Measurements from ENCODE around the gene ZAR1. TPM values are rescaled to one million over a fixed set of nuclear protein-coding genes. Genes with fewer than 3 reads are reported as not detected.
"Not testable (repeated sequence)": the region's sequence is repeated elsewhere in the genome, so short reads cannot be mapped to it uniquely, and the experiment has no call there.

Gene ZAR1
- not detected in 2 replicates for total RNA-seq (2014; rRNA removed; shearing (Covaris generic))

DNA sequence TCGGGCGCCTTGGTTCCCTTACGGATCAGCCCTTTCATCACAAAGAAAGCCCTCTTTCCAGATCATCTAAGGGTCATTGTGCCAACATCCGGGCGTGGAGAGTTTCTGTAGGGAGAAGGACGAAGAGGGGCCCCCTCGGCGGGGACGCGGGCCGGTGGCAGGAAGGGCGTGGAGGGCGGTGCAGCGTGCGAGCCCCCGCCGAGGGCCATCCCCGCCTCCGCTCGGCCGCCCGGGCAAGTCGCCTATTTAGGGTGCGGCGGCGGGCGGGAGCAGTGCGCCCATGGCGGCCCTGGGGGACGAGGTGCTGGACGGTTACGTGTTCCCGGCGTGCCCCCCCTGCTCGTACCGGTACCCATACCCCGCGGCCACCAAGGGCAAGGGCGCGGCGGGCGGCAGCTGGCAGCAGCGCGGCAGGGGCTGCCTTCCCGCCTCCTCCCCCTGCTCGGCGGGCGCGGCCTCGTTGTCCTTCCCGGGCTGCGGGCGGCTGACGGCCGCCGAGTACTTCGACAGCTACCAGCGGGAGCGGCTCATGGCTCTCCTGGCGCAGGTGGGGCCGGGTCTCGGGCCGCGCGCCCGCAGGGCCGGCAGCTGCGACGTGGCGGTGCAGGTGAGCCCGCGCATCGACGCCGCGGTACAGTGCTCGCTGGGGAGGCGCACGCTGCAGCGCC lies at the start of gene ZAR1:
TSS of gene ZAR1 (plus strand) at position 241 of the 668 bp plus-strand sequence. CDS start at position 281, 40 bp downstream.
- DNase-seq (ENCODE audit: low read depth) = no peak

DNA sequence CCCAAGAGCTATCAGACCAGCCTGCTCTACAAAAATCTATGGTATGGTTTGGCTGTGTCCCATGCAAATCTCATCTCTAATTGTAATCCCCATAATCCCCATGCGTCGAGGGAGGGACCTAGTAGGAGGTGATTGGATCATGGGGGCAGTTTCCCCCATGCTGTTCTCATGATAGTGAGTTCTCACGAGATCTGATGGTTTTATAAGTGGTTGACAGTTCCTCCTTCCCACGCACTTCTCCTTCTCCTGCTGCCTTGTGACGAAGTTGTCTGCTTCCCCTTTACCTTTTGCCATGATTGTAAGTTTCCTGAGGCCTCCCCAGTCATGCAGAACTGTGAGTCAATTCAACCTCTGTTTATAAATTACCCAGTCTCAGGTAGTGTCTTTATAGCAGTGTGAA lies 49.1 kb upstream of the ZAR1 start:
- DNase-seq (ENCODE audit: low read depth) = not testable (repeated sequence)

GRCh38 chr4:48445704-48446103 lies 44.3 kb upstream of the ZAR1 start:
- DNase-seq (ENCODE audit: low read depth) = no peak

DNA sequence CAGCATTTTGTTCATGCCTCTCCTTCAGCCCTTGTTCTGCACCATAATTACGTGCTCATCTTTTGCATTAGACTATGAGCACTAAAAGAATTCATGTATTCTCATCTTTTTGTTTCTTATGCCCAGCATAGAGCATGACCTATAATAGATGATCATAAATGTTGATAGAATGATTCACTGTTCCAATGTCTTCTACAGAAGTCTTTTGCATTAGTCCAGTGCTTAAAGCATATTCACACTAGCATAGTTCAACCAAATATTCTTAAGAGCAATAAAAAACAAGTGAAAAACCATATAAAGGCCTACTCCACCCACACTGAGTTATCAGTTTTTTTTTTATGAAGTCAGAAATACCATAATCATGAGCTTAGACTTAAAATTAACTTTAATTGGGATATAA lies 43.4 kb upstream of the ZAR1 start:
- no peak for DNase-seq (ENCODE audit: low read depth)

- no peak for DNase-seq (ENCODE audit: low read depth)
Observed at GRCh38 chr4:48449151-48449550, 40.9 kb upstream of the ZAR1 start.

DNA sequence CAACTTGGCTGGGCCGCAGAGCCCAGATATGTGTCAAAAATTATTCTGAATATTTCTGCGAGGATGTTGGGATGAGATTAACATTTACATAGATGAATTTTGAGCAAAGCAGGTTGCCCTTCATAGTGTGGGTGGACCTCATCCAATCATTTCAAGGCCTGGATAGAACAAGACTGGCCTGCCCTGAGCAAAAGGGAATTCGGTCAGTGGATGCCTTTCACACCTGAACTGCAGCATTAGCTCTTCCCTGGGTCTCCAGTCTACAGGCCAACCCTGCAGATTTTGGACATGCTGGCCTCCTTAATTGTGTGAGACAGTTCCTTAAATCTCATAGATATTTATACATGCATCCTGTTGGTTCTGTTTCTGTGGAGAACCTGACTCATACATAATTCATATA lies 39.3 kb upstream of the ZAR1 start:
- no peak for DNase-seq (ENCODE audit: low read depth)

GRCh38 chr4:48451656-48452055 lies 38.4 kb upstream of the ZAR1 start:
- DNase-seq (ENCODE audit: low read depth) = not testable (repeated sequence)

GRCh38 chr4:48454591-48454990 lies 35.5 kb upstream of the ZAR1 start:
- DNase-seq (ENCODE audit: low read depth) = no peak

- no peak for DNase-seq (ENCODE audit: low read depth)
Observed at GRCh38 chr4:48461000-48461399, 29.1 kb upstream of the ZAR1 start.

- no peak for DNase-seq (ENCODE audit: low read depth)
Observed at GRCh38 chr4:48462363-48462762, 27.7 kb upstream of the ZAR1 start.

DNA sequence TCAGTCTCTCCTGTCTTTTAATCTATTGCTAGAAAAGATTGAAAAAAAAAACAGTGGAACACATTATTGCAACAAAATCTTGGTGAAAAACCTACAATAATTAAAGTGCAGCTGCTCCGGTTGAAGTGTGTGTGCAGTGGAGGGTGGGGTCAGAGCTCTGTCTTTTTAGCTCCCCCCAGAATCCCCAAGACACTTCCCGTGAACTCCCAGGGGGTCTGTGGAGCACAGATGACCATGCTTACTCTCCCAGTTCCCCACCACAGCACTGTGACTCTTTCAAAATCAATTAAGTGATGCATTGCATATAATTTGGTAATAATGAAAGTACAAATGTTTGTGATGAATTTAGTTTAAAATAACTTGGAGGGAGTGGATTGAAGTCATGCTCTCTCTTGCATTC lies 22.6 kb upstream of the ZAR1 start:
- no peak for DNase-seq (ENCODE audit: low read depth)

DNA sequence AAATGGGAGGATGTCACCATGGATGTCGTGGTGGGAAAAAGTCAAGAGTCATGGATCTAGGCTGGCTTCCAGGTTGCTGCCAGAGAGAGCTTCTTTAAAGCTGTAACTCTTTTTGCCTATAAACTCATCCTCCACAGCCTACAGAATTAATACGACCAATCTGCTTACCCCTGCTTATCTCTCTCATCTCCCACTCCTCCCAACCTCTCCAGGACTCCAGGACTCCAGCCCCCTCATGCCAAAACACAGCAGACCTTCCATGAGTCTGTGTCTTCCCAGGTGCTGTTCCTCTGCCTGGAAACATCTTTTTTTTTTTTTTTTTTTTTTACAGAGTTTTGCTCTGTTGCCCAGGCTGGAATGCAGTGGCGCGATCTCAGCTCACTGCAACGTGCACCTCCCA lies 22.2 kb upstream of the ZAR1 start:
- no peak for DNase-seq (ENCODE audit: low read depth)

- no peak for DNase-seq (ENCODE audit: low read depth)
Observed at GRCh38 chr4:48470137-48470536, 19.9 kb upstream of the ZAR1 start.

GRCh38 chr4:48470570-48470969 lies 19.5 kb upstream of the ZAR1 start:
- DNase-seq (ENCODE audit: low read depth) = peak; percentile 30

DNA sequence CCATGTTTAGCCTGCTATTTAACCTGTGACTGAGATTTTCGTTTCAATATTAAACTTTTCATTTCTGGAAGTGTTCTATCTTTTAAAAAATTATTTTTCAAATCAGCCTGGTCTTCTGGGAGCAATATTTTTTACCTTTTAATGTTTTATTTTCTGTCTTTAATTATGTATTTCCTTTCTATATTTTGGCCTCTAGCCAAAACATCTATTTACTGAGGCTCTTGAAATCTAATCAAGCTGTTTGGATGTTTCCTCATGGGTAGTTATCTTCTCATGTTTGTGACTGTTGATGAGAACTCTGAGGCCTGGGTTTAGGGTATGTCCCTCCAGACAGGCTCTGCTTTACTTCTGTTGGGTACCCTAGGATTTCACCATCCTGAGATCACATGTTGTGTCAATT lies 17.3 kb upstream of the ZAR1 start:
- DNase-seq (ENCODE audit: low read depth) = no peak

- DNase-seq (ENCODE audit: low read depth) = no peak
Observed at GRCh38 chr4:48475770-48476169, 14.3 kb upstream of the ZAR1 start.

GRCh38 chr4:48478273-48478672 lies 11.8 kb upstream of the ZAR1 start:
- no peak for DNase-seq (ENCODE audit: low read depth)

DNA sequence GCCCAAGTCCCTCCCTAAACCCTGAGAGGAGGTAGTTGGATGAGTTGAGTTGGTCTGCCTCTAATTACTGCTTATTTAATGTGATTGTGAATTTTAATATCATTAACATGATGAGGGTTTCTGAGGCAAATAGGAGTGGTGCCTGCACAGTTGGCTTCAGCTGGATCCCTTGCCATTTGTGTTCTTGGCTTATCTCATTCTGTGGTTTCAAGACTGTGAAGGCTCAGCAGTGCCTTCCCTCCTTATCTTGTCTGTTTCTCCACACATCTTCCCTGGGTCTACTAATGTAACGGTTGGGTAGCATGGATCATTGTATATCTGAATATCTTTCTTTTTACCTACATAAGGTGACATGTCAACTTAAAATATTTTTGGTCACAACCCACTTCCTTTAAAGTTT lies 8.5 kb upstream of the ZAR1 start:
- DNase-seq (ENCODE audit: low read depth) = no peak

DNA sequence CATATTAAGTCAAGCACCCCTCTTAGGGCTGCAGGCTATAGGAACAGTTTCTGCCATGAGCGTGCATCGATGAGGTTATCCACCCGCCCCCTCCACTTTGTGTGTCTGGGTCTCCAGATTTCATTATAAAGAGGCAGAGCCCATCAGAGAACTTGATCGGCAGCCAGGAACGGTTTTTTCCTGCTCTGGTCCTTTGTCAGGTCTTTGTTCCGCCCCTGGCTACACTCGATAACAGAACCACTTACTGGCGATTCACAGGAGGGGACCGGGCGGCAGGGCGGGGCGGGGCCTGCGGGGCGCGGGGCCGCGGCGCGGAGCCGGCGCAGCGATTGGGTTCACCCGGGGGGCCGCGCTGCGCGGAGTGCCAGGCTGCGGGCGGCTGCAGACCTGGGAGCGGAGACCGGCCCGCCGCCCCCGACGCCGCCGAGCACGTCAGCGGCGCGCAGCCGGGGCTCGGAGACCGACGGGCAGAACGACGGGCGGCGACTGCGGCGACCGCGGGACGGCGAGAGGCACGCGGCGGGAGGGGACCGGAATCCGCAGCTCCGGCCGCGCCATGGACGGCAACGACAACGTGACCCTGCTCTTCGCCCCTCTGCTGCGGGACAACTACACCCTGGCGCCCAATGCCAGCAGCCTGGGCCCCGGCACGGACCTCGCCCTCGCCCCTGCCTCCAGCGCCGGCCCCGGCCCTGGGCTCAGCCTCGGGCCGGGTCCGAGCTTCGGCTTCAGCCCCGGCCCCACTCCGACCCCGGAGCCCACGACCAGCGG lies 6.9 kb upstream of the ZAR1 start, which contains the start of gene SLC10A4:
TSS of gene SLC10A4 (plus strand) at position 338 of the 771 bp plus-strand sequence. CDS start at position 557, 219 bp downstream.
- DNase-seq (ENCODE audit: low read depth) = peak; percentile 37

GRCh38 chr4:48483777-48484493 lies 6.1 kb upstream of the ZAR1 start:
- no peak for DNase-seq (ENCODE audit: low read depth)

DNA sequence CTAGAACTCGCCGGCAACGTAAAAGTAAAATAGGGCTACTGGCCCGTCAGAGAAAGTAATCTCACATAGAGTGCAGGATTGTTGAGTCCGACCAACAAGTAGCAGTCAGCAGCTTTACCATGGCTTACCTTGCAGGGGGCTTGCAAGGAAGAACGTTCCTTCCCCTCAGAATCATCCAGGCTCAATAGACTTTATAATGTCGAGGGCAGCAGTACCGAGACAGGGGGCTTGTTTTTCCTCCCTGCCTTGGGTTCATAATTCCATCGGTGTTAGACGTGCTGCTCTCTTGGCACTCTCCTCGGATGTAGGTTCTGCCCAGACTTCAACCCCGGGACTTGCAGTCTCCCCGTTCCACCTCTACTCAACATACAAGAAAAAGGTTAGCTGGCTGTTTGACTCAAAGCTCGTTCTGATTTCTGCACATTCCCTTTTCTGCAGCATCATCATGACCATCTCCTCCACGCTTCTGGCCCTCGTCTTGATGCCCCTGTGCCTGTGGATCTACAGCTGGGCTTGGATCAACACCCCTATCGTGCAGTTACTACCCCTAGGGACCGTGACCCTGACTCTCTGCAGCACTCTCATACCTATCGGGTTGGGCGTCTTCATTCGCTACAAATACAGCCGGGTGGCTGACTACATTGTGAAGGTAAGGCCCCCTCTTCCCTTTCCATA lies 5.4 kb upstream of the ZAR1 start:
- DNase-seq (ENCODE audit: low read depth) = no peak

- DNase-seq (ENCODE audit: low read depth) = no peak
Observed at GRCh38 chr4:48489683-48490011, 405 bp upstream of the ZAR1 start.

All from M059J (cell line).